Activated CD4-positive, alpha-beta T cell treated with anti-CD3 and anti-CD28 coated beads, Interleukin-2, amount 50 U/mL, for 1 hour (primary cell): ENCODE results near the gene ATXN10.
"Not testable (repeated sequence)": the region's sequence is repeated elsewhere in the genome, so short reads cannot be mapped to it uniquely, and the experiment has no call there.

ENCODE experiments used
- DNase-seq: peaks from one replicate; pipeline ENCODE4 v3.0.0-alpha.2; 2020

Gene ATXN10

DNA sequence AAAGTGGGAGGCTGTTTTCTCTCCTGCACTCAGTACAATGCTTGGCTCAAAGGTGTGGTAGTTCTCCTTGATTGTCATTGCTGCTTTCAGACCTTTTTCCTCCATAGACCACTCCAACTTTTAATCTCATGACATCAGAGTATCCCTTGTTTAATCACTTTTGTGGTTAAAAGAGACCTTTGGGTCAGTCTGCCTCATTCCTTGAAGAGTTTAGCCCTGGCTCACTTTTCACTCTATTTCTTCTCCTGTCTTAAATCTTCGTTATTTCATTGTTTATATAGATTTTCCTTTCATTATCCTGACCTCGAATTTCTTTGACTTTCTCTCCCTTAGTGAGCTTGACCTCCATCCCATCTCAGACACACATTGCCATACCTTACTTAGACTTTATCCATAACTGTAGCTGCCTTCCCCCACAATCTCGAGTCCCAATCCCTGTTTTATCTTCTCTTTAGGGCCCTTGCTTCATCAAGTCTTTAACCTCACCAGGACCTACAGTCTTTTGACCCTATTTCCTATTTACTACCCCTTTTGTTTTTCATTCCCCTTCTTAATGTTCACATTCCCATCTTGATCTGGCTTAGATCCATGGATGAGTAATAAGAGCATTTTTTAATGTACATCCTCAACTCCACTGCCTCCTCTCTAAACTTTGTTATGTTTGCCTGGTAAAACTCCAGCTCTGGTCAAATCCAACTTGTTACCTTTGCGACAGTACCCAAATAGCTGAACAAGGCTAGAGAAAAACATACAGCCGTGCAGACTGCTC is 9.5 kb downstream of the ATXN10 start:
- no peak for DNase-seq

DNA sequence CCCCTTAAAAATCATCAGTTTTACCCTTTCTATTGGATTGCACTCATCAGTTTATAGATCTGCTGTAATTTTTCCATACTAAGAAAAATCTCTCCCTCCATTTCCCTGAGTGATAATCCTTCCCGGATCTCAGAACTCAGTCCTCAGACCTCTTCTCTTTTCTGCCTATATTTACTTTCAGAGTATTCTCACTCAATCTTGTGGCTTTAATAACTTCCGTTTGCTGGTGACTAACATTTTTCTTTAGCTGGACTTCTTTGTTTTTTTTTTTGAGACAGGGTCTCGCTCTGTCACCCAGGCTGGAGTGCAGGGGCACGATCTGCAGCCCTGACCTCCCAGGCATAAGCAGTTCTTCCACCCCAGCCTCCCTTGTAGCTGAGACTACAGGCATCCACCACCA is 10.4 kb downstream of the ATXN10 start:
- no peak for DNase-seq

DNA sequence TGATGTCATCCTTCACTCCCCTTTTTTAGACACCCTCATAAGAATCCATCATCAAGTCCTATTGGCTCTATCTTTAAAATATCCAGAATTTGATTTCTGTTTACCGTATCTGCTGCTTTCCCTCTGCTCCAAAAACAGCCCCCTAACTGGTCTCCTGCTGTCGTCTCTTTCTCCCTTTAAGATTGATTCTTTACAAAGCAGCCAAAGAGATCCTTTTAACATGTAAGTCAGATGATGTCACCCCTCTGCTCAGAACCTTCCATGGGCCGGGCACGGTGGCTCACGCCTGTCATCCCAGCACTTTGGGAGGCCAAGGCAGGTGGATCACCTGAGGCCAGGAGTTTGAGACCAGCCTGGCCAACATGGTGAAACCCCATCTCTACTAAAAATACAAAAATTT is 11.1 kb downstream of the ATXN10 start:
- not testable (repeated sequence) for DNase-seq

DNA sequence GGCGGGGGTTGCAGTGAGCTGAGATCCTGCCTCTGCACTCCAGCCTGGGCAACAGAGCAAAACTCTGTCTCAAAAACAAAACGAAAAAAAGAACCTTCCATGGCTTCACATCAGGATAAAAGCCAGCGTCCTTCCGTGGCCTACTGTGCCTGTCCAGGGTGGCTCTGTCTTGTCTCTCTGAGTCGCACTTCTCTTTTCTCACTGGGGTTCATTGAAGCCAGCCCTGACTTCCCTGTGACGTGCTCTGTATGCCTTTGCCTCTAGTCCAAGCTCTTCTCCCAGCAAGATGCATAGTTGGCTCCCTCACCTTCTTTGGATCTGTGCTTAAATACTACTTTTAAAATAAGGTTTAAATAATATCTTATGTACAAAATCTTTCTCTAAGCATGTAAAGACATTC is 11.6 kb downstream of the ATXN10 start:
- DNase-seq = no peak

DNA sequence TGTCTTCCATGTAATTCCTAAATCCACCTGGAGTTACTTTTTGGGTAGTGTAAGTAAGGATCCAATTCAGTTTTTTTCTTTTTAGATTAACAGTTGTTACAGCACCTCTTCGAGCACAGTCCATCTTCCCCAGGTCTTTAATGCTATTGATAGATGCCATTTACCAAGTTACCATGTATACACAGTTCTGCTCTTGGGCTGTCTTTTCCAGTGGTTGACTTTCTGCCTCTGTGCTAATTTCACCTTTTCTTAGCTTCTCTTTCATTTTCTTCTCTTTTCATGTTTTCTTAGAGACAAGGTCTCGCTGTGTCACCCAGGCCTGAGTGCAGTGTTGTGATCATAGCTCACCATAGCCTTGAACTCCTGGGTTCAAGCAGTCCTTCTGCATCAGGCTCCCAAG is 12.0 kb downstream of the ATXN10 start:
- DNase-seq = no peak

DNA sequence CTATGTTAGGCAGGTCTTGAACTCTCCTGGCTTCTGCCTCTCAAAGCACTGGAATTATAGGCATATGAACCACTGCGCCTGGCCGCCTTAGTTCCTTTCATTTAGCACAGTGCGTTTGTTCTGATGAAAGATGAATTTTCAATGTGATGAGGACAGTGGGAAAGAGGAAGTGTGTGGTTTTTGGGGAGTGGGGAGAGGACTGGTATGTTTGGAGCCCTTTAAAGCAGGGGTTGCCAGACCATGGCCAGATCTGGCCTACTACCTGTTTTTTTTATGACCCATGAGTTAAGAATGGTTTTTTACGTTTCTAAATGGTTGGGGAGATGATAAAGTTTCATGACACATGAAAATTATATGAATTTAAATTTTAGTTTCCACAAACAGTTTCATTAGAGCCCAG is 12.5 kb downstream of the ATXN10 start:
- no peak for DNase-seq

DNA sequence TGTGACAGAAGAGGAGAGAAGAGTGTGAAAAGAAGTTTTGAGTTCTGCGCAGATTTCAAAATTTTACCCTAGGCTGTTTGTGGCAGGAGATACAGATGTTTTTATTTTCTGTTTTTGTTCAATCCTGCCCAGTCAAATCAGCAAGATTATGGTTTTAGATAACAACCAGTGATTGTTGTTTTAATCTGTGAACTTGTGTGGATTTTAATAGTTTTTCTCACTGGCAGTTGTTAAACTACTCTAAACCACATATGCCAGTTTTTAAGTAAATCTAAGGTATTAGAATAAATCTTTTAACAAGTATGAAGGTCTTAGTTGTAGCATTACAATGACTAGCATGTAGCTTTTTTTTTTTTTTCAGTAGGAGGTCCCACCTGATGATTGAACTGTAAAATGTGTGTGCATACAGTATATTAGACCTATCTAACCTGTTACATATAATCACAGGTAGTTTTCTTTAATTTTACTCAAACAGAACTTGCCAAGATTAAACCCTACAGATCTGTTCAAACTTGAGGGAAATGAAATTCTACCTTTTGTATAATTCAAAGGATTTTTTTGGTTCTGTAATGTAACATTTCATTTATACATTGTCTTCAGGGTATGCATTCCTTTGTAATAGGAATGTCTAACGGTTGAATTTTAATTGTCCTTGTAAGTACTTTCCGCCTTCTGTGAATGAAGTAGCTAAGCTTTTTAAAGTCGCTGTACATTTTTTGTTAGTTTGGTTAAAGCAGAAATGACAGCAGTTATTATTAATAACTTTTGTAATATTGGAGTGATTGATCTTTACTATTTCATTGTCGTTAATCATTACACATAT is 13.3 kb downstream of the ATXN10 start:
- no peak for DNase-seq

DNA sequence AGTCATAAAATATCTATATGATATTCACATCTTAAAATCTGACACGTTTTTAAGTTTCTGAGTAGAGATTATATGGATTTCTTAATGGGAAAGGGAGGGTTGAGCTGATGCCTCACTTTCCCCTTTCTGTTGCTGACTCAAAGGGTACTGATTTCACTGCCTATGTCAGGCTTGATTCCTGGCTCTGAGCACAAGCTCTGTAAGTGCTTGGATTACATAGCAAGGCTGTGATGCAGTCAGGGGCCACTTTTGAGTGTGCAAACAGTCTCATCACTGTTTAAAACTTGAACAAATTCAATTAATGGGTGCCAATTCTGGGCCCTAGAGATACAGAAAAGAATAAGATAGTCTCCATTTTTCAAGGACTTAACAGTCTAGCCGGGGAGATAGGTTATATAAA is 14.4 kb downstream of the ATXN10 start:
- no peak for DNase-seq

DNA sequence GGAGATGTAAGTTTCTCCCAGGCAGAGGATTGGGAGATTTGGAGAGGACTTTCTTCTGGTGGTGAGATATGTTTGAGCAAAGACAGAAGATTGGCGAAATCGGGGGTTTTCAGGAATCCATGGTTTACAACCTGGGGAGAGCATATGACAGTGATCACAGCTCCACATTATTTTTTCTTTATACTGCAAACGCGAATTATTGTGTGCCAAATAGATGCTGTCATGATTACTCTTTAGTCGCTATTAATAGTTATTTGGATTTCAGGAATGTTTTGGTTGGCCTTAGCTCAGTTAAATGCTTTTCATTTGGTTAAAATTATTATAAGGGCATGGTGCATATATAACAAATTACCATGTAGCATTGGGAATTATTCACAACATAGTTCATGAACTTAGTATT is 15.2 kb downstream of the ATXN10 start:
- no peak for DNase-seq

DNA sequence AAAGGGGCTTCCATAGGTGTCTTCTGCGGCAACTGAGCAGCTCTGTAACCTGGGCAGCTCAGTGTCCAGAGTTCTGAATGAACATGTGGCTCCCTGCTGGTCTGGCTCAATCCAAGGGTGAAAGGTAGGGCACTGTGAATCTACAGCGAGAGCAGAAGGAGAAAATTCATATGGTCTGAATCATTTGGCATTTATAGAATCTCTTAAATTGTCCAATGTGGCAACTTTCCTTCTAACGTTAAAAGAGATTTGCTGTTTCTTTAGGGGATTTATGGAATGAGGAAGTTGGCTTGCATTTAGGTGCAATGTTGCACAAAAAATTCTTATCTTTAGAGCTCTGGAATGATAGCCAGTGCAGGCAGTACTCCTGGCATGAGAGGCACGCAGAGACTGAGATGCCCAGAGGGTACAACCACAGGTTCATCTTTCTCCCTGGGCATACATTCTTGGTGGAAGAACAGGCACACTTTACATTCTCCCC is 17.0 kb downstream of the ATXN10 start:
- DNase-seq = no peak

DNA sequence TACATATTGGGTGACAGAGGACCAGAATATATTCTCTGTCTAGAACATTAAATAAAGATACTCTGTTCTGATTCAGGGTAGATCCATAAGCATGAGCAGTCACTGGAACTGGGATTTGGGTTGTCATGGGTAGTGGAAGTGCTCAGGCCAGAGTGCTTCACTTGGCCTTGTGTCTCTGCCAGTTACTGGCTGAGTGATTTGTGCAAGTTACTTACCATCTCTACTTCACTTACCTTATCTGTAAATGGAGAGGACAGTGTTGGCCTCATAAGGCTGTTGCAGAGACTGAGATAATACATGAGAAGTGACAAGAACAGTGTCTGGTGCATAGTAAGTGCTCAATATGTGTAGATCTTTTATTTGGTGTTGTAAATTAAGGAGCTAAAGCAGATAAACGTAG is 17.6 kb downstream of the ATXN10 start:
- no peak for DNase-seq

DNA sequence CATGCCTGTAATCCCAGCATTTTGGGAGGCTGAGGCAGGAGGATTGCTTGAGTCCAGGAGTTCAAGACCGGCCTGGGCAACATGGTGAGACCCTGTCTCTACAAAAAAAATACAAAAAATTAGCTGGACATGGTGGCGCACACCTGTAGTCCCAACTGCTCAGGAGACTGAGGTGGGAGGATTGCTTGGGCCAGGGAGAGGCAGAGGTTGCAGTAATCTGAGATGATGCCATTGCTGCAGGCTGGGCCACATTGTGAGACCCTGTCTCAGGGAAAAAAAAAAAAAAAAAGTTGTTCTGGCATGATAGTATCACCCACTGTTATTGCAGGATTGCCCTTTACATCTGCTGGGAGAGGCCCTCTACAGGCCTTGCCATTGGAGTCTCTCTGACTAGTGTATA is 18.4 kb downstream of the ATXN10 start:
- no peak for DNase-seq

DNA sequence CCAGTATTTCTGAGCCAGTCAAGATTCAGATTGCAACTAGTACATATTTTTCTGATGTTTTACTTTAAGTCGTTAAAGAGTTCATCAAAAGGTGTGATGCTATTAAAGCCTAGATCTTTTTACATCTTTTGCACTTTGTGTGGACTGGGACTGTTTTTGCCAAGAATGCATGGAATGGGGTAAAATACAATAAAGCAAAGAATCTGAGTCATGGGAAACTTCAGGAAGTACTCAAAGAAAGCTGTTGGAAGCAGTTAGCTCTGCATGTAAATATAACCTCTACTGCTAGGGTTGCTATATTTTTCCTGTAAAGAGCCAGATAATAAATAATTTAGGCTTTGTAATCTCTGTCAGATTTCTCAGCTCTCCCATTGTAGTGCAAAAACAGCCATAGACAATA is 20.9 kb downstream of the ATXN10 start:
- DNase-seq = no peak

DNA sequence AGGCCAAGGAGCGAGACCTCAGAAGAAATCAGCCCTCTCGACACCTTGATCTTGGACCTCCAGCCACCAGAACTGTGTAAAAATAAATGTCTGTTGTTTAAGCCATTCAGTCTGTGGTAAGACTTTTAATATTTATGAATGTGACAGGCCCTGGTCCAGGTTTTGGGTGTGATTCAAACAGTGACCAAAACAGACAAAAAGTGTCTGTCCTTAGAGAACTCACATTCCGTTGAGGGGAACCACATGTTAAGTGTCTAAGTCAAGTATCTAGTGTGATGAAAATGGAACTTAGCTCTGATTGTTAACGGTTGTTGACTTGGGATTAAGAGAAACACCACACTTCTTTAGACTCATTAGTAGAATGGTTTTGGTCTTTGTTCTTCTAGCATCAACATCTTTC is 22.2 kb downstream of the ATXN10 start:
- DNase-seq = no peak

DNA sequence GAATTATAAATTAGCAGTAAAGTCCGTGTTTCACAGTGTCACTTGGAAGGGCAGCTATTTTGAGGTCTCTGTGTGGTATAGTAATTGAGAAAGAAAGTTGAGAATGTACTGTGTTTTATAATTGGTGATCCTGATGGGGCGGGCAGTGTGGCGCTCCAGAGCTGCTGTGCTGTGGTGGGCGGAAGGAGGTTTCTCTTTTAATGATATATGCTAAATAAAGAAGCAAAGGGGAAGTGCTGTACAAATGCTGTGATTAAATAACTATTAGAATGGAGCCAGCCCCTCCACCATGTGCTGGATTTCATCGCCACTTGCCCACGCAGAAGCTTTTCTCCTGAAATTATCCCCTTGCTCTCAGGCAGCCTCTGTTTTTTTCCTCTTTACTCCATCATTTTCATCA is 24.6 kb downstream of the ATXN10 start:
- DNase-seq = no peak

DNA sequence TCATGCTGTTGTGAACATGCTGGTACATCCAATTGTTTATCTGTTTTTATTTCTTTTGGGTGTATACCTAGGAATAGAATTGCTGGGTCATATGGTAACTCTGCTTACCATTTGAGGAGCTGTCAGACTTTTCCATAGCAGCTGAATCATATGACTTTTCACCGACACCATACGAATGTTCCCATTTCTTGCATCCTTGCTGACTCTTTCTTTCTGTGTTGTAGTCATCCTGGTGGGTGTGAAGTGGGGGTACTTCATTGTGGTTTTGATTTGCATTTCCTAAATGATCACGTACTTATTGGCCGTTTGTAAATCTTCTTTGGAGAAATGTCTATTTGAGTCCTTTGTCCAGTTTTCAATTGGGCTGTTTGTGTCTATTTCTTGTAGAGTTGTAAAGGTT is 26.5 kb downstream of the ATXN10 start:
- DNase-seq = no peak

DNA sequence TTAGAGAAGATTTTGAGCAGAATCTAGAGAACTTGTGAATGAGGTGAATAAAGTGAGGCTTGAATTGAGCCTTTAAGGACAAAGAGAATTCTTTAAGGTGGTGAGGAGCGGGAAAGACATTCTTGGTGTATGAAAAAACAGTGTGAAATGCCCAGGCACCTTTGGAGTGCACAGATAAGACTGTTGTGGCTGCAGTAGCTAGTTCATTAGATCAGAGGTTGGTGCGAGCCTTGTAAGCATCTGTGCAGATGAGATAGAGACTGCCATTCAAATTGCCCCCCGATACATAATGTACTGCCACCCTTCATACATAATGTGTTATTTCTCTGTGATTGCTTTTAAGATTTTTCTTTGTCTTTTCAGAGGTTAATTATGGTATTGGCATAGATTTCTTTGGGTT is 31.3 kb downstream of the ATXN10 start:
- no peak for DNase-seq

DNA sequence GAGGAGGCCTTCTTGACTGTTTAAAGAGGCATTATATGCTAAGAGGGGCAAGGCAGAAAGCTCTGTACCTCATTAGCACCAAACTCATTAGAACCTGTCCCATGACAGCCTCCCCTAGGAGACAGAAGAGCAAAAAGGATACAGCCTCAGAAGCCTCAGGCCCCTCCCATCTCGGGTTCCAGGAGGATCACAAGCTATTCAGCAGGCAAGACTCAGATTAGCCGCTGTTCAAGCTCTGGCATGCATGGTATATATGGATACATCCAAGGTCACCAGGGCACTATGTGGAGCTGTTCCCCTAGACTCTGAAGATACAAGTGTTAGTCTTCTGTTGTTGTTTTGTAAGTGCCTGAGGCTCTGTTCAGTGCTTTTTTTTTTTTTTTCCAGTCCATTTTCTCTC is 32.1 kb downstream of the ATXN10 start:
- DNase-seq = no peak

DNA sequence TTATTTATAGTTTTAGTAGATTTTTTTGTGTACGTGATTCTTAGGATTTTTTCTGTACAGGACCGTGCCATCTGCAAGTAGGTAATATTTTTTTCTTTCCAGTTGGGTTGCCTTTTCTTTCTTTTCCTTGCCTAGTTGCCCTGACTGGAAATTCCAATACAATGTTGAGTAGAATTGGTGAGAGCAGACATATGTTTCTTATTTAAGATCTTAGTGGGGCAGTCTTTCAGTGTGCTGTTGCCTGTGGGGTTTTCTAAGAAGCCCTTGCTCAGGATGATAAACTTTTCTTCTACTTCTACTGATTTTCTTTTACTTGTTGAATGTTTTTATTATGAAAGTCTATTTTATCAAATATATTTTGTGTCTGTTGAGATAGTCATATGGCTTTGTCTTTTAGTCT is 33.0 kb downstream of the ATXN10 start:
- DNase-seq = no peak

DNA sequence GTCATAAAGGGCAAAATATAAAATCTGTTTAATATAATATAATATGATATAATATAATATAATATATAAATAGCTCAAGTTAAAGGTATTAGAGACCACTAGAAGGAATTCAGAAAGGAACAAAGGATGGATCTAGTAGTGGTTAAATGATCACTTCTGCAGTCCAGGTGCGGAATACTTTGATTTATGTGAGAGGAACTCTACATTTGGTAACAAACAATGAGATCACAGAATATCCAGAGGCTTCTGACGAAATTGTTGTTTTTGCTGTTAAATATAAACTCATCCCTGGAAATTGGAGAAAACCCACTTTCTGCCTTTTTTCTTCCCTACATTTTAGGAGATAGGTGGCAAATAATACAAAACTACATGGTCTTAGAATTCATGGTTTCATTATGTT is 36.0 kb downstream of the ATXN10 start:
- no peak for DNase-seq

DNA sequence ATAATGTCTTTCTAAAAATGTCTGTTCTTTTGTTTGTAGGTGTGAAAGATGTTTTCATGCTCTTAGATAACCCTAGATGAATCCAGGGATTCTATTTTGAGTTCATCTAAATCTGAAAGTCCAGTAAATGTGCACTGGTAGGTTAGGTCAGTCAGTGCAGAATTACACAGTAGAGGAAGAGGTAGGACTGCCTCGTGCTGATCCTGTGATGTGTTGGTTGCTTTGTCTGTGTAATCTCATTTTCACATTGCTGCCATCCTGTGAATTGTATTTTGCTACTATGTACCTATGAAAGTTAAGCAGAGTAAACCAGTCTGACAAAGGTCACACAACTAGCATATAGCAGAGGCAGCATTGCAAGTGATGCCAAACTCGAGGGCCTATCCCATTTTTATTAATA is 36.5 kb downstream of the ATXN10 start:
- no peak for DNase-seq

DNA sequence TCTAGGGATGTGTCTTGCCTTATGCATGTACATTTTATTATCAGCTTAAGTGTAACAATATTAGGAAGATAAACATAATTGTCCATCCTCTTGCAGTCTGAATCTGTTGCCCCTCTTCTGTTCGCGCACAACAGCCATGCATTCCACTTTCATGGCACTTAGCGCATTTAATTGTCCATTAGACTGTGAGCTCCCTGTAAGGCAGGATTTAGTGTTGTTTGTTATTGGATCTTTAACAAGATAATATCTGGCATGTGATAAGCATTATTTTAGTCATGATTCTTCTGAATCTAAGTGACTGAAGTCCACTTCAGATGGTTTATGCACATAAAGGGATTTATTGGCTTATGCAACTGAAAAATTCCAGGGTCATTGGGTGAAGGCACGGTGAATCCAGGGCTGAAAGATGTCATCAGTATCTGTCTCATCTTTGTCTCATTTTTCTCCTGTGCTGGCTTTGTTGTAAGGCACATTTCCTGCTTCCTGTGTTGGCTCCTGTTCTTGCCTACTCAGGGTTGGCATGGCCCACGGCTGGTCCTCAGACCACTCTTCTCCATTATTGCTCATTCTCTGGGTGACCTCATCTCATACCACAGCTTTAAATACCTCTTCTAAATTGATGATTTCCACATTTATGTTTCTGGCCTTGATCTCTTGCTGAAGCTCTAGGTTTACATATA is 37.6 kb downstream of the ATXN10 start:
- DNase-seq = no peak

DNA sequence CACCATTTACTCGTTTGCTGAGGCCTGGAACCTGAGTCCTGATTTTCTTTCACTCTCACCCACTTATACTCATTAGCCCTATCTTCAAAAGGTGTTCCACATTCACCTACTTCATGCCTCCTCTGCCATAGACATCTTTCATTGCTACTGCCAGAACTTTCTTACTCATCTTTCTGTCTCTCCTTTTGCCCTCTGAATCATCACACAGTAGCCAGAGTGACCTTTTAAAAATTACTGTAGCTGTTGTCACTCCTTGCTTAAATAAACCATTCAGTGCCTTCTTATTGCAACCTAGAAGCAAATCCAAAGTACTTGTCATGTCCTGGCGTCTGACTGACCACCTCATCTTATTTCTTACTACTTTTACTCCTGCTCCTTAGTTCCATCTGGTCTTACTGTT is 38.2 kb downstream of the ATXN10 start:
- no peak for DNase-seq

DNA sequence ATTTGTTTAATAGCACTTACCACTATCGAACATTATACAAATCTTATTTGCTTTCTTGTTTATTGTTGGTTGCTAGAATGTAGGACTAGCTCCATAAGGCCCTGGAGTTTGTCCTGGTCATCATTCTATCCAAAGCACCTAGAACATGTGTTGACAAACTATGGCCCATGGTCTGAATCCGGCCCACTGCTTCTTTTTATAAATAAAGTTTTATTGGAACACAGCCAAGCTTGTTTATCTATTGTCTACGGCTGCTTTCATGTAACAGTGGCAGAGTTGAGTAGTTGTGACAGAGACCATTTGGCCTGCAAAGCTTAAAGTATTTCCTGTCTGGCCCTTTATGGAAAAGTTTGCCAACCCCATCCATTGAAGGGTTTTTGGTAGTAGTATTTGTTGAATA is 38.8 kb downstream of the ATXN10 start:
- DNase-seq = no peak
